Hematopoietic multipotent progenitor cell treated with erythropoietin and hydrocortisone succinate and interleukin-3 and kit ligand, for 17 days (in vitro differentiated cells): ENCODE data around the gene CDH8.
"Not testable (repeated sequence)": the region's sequence is repeated elsewhere in the genome, so short reads cannot be mapped to it uniquely, and the experiment has no call there.

Experiments
- DNase-seq: peaks from one replicate; pipeline ENCODE4 v3.0.0-alpha.2; 2015; ENCODE audit warnings: low spot score

The CDH8 gene

DNA sequence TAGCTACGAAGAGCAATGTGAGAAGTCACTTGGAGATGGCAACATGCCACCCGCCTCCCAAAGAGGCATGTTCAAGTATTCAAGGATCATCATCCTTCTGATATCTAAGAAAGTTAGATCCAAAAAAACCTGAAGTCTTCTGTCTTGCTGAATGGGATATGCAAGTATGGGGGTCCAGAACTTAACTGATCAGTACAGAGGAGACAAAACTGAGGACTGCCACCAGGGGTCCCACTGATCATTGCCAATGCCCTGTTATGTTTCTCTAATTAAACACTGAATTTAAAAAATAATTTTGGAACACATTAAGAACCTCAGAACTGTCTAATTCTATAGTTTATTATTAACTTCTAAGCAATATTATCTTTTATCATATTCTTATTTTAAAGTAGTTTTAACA, 99.7 kb downstream of the CDH8 start:
- DNase-seq: no peak

GRCh38 chr16:61934601-61935000, 101.6 kb downstream of the CDH8 start:
- DNase-seq: no peak

DNA sequence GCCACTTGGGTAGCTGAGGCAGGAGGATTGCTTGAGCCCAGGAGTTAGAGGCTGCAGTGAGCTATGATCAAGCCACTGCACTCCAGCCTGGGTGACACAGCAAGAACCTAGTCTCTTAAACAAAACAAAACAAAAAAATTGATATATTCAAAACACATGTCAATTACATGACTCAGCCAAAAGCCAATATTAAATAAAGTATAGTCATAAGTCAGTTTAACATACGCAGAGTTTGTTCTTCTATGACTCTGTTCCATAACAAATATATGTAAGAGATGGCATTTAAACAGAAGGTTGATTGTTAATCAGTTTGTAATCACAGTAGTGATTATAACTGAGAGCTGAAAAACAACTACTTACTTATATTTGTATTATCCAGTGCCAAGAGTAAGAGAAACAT, 106.5 kb downstream of the CDH8 start:
- DNase-seq: no peak

- DNase-seq: no peak
These were observed 109.5 kb downstream of the CDH8 start for GRCh38 chr16:61926766-61927165.

- no peak for DNase-seq
These were observed 112.6 kb downstream of the CDH8 start for GRCh38 chr16:61923629-61924028.

DNA sequence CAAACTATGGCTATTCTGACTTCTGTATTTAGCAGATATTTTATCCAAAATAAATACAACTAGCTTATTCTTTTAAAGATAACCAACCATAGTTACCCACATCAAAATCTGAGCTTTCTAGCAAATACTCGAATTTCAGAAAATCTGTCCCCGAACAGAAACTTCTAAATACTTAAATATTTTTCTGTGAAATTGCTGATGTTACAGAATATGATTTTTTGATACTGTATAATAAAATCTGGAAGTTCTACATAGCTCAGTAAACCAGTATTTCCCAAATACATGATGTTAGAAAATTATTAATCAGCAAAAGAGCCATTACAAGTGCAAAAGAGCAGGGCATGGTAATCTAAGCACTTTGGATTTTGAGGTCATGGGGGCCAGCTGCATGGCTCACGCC, 114.9 kb downstream of the CDH8 start:
- DNase-seq: no peak

GRCh38 chr16:61917865-61918826, 118.1 kb downstream of the CDH8 start:
- not testable (repeated sequence) for DNase-seq

- no peak for DNase-seq
These were observed 120.7 kb downstream of the CDH8 start for GRCh38 chr16:61915569-61915968.

DNA sequence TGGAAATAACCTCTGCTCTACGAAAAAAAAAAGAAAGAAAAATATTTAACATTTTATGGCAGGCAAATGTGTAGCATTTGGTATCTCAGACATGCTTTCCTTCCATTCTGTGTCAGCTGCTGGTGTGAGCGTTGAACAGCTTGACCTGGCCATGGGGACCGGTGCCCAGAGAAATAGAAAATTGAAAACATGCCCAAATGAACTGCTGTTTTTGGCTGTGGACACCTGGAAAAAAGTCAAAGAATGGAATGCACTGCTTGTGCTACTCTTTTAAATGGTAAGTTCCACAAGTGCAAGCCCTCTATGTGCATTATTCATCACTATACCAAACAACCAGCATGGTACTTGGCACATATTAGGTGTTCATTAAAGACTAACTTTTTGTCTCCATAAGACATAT, 127.2 kb downstream of the CDH8 start:
- DNase-seq: no peak

DNA sequence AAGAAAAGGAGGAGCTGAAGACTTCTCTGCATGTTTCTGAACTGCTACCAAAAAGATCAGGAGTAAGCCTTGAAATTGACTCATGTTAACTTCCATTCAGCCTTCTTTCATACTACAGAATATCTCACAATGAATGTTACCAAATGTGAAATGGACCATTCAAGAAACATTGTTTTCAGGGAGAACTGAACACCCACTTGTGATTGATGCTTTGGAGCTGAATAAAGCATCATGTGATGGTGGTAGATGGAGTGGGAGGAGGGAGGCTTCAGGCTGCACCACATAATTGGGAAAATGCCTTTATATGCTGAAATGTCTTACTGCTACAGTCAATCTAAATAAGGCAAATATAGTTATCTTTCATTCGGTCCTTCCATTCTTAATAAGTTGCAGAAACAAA, 127.8 kb downstream of the CDH8 start:
- no peak for DNase-seq

- DNase-seq: no peak
These were observed 134.5 kb downstream of the CDH8 start for GRCh38 chr16:61901689-61902088.

DNA sequence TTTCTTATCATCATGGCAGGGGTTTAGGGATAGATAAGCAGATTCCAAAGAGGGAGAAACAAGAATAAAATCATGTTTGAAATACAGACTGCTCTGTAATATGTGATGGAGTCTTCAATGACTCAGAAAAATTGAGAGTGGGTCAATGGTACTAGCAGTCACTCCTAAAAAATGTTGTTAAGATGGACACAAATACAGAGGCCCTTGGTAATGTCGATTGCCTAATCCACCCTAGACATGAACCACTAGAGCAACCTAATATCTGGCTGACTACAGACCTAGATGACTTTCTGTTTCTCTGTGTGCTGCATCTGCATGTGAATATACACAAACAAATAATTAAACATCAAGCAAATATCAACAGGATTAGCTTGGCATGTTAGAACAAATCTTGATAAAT, 135.8 kb downstream of the CDH8 start:
- DNase-seq: no peak

DNA sequence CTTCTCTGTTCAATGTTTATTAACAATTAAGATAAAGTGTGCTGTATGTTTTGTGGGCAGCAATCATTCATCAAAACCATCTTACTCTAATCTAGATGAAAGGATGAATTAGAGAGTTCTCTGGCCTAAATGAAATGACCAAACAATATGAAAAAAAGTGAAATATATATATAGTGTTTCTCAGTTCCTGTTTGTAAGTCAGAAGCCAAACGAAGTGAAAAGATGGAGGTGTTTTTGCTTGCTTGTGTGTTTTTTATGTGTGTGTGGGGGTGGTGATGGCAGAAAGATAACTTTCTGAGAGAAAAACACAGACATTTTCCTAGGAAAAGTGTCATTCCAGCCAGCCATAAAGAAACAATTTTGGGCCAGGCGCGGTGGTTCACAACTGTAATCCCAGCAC, 138.6 kb downstream of the CDH8 start:
- DNase-seq: no peak

DNA sequence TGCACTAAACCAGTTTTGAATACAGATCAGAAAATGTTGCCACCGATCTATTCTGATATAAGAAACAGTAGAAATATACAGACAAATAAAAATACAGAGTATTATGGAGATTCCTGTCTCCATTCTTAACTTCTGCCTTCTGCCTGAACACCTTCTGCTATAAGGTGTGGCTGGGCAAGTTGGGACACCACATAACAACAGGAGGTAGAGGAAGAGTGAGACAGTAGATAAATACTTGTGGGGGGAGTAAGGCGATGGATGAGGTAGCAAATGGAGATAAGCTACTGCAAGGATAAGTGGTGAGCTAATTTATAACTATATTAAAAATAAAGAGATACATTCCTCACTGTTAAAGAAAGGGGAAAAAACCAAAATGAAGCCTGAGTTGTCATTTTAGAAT, 143.7 kb downstream of the CDH8 start:
- DNase-seq: no peak

- DNase-seq: no peak
These were observed 144.8 kb downstream of the CDH8 start for GRCh38 chr16:61891460-61891859.

GRCh38 chr16:61890386-61890785, 145.9 kb downstream of the CDH8 start:
- DNase-seq: no peak

- DNase-seq: no peak
These were observed 148.3 kb downstream of the CDH8 start for GRCh38 chr16:61887903-61888302.

DNA sequence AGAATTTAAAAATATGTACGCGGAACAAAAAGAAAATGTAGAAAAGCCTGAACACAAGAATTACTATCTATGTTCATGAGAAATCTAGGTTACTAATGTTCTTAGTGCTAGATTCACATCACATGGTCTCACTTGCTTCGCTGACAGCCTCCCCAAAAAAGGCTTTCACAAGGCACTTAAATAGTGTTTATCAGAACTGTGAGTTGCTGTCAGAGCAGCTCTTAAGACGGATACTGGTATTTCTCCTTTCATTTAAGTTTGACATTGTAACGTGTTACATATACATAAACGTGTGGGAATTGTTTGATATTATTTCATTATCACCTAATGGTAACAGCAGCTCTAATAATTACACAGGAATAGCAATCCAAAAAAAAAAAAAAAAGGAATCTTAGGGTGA, 150.9 kb downstream of the CDH8 start:
- DNase-seq: no peak

DNA sequence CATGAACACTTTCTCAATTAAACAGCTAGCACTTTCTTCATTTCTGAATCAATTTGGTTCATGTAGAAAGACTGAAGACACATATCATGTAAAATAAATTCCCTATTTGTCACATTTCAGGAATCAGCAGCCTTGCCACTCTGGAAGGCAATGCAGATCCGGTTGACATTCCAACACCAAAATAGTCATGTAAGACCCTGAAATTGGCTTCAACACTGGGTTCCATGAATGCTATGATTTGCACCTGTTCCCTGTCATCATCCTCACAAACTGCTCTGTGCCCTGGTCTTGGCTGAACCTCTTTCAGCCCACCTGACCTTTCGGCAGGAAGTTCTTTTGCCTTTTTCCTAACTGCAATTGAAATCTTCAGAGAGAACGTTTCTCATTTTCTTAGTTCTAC, 156.9 kb downstream of the CDH8 start:
- DNase-seq: no peak

DNA sequence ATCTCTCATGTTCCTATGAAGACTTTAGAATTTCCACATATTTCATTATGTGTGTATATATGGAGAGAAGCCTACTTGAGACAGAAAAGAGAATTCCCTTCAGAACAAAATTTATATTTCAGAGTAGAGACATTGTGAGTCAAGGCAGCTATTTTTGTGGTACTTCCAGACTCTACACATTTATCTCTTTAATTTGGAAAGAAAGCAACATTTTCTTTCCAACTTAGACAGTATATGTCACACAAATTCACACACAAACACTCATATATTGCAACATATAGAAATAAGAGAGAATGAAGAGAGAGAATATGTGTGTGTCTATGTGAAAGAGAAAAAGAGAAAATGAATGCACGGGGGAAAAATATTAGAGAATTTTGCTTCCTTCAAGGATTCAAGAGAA, 158.8 kb downstream of the CDH8 start:
- no peak for DNase-seq

DNA sequence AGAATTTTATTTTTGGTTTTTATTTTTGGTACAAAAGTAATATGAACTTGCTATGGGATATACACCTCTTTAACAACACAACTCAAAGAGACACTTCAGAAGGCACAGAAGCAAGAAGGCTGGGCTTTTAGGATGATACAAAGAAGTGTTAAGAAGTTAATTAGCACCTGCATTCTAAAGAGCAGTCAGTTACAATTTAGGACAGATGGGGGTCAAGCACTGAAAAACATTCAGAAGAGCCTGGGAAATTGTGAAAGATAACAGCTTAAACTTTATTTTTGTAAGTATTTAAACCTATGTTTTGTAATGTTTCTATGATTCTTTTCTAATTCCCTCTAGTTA, 163.5 kb downstream of the CDH8 start:
- no peak for DNase-seq

- DNase-seq: no peak
These were observed 164.1 kb downstream of the CDH8 start for GRCh38 chr16:61871837-61872777.
